Erythroblast (primary cell): ENCODE data around the gene KIAA0825.

Experiments used
- DNase-seq, 2 experiments: peaks; one replicate each; lab custom pipeline; 2025; lab: John Stamatoyannopoulos, UW
- GATA1 ChIP-seq: IDR thresholded peaks from 2 replicates; pipeline ENCODE4 v1.6.1; 2011; ENCODE audit warnings: low read depth, mild to moderate bottlenecking, control low read depth, low read length, moderate library complexity
- POLR2A ChIP-seq: IDR thresholded peaks from 2 replicates; pipeline ENCODE4 v1.6.1; 2011; ENCODE audit warnings: mild to moderate bottlenecking, low read length

Gene KIAA0825

GRCh38 chr5:94517490-94518488, 100.6 kb downstream of the KIAA0825 start:
- DNase-seq: no peak
- TF ChIP-seq GATA1: no peak
- no peak for TF ChIP-seq POLR2A

- DNase-seq: no peak
- no peak for TF ChIP-seq POLR2A
Observed at GRCh38 chr5:94516148-94516547, 102.3 kb downstream of the KIAA0825 start.

DNA sequence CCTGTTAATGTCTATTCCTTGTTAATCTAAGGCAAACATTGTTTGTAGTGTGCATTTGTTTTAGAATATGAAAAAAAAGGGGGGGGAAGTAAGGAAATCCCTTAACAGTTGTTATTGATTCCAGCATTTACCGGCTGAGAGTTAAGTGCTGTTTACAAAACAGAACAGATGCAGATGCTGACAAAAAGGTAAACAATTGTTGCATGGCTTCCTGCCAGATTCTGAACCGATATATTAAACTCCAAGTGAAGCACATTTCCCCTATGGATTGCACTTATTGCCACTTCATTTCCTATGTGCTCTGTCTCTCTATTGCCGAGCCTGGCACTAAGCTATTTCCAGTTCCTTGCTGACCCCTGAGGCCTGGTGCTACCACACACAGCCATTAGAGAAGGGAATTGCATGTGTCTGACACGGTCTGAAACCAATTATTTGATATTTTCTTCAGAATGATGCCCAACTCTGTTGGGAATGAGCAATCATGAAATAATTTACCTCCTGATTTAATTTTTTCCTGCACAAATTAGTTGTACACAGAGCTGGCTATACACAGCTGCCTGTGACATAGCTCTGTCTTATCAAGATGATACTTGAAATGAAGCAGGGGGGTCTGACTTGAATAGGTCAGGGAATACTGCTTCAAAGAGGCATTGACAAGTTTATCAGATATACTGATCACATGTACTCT, 109.8 kb downstream of the KIAA0825 start:
- DNase-seq: no peak
- TF ChIP-seq GATA1: no peak
- TF ChIP-seq POLR2A: no peak

DNA sequence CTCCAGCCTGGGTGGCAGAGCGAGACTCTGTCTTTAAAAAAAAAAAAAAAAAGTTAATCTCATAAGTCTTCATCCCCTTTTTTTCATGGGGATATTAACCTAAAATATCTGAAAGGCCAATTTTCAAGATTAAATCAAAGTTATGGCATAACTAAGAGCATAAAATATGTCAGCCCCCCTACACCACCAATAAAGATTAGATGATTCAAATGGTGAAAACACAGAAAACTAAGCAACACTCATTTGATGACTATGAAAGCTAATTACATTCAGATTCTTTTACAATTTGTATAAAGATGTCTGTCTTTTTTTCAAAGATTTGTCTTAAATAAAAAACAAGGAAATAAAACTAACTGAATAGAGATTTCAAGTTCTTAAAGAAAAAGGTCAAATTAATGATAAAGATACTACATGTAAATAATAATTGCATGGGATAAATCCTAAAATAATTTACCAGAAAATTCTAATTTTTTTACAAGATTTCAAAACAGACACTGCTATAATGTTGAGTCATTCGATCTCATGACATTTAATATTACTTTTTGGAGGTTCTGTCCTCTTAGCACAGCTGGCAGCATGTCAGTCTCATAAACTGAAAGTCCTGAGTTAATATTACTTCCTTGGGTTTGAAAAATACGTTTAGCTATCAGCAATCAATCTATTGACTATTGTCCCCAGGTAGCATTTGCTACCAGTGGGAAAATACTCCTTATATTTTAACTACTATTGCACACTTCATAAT, 112.9 kb downstream of the KIAA0825 start:
- no peak for DNase-seq
- TF ChIP-seq GATA1 (no peak), POLR2A (no peak)

- TF ChIP-seq GATA1 (no peak), POLR2A (no peak)
- DNase-seq: no peak
Observed at GRCh38 chr5:94503677-94504076, 114.7 kb downstream of the KIAA0825 start.

DNA sequence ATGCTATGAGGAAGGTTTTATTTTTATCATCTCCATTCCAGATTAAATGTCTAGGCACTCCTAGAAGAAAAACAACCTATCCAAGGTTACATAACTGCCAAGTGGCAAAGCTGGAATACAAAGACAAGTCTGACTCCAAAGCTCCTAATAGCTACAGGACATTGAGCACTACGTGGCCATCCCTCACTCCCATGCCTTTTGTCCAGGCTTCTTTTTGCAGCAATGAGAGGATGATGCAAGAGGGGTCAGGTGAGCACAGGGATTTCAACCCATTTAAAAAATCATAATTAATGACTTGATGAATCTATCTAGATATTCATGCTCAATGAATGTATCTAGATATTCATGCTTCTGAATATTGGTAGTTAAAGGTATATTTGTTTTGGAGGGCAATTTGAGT, 117.0 kb downstream of the KIAA0825 start:
- no peak for DNase-seq
- TF ChIP-seq GATA1 (no peak), POLR2A (no peak)

GRCh38 chr5:94499806-94500205, 118.6 kb downstream of the KIAA0825 start:
- TF ChIP-seq POLR2A (no peak), GATA1 (no peak)
- no peak for DNase-seq

DNA sequence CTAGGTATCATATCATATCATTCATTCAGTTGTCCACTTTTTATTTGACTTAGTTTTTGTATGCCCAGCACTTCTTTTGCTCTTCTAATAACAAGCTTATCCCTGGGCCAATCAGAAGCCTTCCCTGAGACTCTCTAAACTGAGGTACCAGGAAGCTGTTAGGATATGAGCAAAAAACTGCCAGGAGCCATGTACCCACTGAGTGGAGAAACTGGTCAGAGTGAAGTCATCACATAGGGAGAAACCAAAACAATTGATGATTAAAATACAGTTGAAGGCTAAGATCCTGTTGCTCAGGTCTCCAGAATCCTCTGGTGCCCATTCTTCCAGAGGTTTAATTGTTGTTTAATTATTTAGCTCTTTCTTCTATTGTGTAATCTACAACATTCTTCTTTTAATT, 120.2 kb downstream of the KIAA0825 start:
- no peak for DNase-seq
- TF ChIP-seq GATA1 (no peak), POLR2A (no peak)

DNA sequence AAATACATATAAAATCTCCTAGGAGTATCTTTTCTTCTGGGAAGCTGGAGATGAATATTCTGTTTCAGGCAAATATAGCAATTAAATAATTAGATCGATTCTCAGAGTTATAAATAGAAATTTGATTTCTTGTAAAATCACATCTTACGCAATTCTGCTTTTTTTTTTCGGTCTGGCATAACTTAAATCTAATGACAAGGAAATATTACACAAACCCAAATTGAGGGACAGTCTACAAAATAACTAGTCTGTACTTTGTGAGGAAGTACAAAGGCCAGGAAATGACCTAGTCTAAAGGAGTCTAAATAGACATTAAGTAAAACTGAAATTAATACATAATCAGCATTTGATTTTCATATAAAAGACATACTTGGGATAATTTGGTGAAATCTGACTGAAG, 133.3 kb downstream of the KIAA0825 start:
- TF ChIP-seq GATA1 (no peak), POLR2A (no peak)
- no peak for DNase-seq

DNA sequence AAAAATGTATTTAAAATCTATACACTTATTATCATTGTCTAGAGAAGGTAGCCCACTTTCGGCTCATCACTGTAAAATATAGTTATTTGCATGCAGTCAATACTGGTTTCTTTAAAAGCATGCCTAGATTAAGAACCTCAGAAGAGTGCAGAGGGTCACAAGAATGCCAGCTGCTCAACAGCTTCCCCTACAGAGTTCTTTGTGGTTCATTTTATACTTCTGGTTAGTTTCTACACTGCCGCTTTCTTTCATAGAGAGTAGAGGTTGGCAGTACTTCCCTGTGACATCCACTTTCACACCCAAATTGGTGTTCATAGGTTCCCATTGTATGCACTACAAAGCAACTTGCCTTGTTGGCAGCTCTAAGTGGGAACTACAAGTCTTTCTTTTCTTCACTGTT, 137.3 kb downstream of the KIAA0825 start:
- TF ChIP-seq GATA1 (no peak), POLR2A (no peak)
- DNase-seq: no peak

DNA sequence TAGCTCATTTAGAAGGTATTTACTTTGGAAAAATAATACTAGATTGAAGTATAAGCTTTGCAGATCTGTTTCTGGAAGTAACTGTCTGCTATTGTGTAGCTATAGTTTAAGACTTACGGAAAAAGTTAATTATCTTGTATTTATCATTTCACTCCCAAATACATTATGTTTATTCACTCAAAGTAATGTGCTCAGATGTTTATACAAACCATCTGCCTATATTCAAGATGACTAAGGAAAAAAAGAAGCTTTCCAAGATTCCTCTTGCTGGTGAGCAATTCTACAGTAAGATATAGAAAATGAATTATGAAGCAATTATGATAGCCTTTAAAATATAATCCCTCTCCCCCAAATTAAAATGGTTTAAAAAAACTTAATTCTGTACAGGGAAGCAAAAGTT, 137.9 kb downstream of the KIAA0825 start:
- TF ChIP-seq POLR2A (no peak), GATA1 (no peak)
- no peak for DNase-seq

DNA sequence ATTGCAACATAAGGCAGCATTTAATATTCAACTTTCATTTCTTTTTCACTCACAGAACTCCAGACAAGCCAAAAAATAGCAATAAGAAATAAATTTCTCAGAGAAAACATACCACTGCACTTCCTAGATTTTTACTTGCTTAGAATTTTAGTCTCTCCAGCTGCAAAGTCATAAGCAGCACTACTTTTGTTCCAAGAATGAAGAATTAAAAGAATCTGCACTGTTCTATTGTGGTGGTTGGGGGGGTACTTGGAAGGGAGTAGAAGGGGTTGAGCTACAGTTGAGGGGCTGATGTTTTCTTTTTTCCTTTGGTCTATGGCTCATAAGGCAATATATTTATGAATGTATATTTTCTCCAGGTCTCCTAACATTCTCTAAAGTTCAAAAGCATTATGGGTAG, 144.5 kb downstream of the KIAA0825 start:
- no peak for TF ChIP-seq POLR2A
- no peak for TF ChIP-seq GATA1
- no peak for DNase-seq

DNA sequence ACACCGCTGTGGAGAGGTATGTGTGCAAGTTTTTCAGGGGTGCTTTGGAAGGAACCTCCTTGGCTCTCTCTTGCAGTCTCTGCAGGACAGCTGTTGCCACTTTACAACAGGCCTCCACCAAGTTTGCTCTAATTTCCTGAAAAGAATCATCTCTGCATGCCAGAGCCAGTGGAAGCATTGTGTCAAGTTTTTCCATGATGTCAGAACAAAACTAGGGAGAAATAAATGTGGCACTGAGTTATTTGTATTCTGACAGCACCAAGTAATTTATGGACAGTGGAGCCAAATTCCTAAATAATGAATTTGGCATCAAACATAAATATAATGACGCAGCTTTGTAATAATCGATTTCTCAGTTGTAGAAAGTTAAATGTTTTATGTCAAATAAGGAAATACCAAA, 146.9 kb downstream of the KIAA0825 start:
- TF ChIP-seq GATA1: no peak
- no peak for TF ChIP-seq POLR2A
- no peak for DNase-seq
